NOMO-1 (cell line): Measurements from ENCODE around the gene DUSP28.
"Not testable (repeated sequence)": the region's sequence is repeated elsewhere in the genome, so short reads cannot be mapped to it uniquely, and the experiment has no call there.

Experiments used
- DNase-seq, 2 experiments: peaks; one replicate each; lab custom pipeline; 2025; ENCODE audit not compliant: unreplicated experiment in 2 of 2; lab: John Stamatoyannopoulos, UW

DUSP28 gene

GRCh38 chr2:240526521-240526920 is 33.6 kb upstream of the DUSP28 start:
- DNase-seq: no peak

- no peak for DNase-seq
These were observed 32.9 kb upstream of the DUSP28 start for GRCh38 chr2:240527153-240527750.

- no peak for DNase-seq
These were observed 31.6 kb upstream of the DUSP28 start for GRCh38 chr2:240528406-240529040.

- DNase-seq: no peak
These were observed 30.7 kb upstream of the DUSP28 start for GRCh38 chr2:240529344-240529999.

- no peak for DNase-seq
These were observed 30.0 kb upstream of the DUSP28 start for GRCh38 chr2:240530181-240530580.

GRCh38 chr2:240531038-240531437 is 29.1 kb upstream of the DUSP28 start:
- DNase-seq: no peak

GRCh38 chr2:240532031-240532775 is 28.0 kb upstream of the DUSP28 start:
- no peak for DNase-seq

- DNase-seq: no peak
These were observed 22.0 kb upstream of the DUSP28 start for GRCh38 chr2:240538031-240538780.

GRCh38 chr2:240539101-240539500 is 21.1 kb upstream of the DUSP28 start:
- DNase-seq: not testable (repeated sequence)

GRCh38 chr2:240539906-240540305 is 20.3 kb upstream of the DUSP28 start:
- DNase-seq: no peak

- no peak for DNase-seq
These were observed 8.9 kb upstream of the DUSP28 start for GRCh38 chr2:240551288-240551687.

GRCh38 chr2:240551811-240552210 is 8.3 kb upstream of the DUSP28 start:
- DNase-seq: no peak

- DNase-seq: no peak
These were observed 6.1 kb upstream of the DUSP28 start for GRCh38 chr2:240553956-240554480.

- DNase-seq: no peak
These were observed 5.2 kb upstream of the DUSP28 start for GRCh38 chr2:240554767-240555493.

- no peak for DNase-seq
These were observed 4.5 kb upstream of the DUSP28 start for GRCh38 chr2:240555541-240556250.

- no peak for DNase-seq
These were observed 3.5 kb upstream of the DUSP28 start for GRCh38 chr2:240556553-240557100.

- DNase-seq: no peak
These were observed 2.9 kb upstream of the DUSP28 start for GRCh38 chr2:240557101-240557751.

- DNase-seq: no peak
These were observed 2.3 kb upstream of the DUSP28 start, which contains the start of gene ANKMY1 for GRCh38 chr2:240557808-240558207. ANKMY1 (minus strand) TSS chr2:240557988; CDS start chr2:240557335, 653 bp downstream.
